ENCODE measurements around the gene BRAT1.
A peak's percentile ranks its signal among the peaks of the same experiment; 100 is the strongest.
"Not testable (repeated sequence)": the region's sequence is repeated elsewhere in the genome, so short reads cannot be mapped to it uniquely, and the experiment has no call there.

The BRAT1 gene

GRCh38 chr7:2568521-2569223 is 13.3 kb upstream of the BRAT1 start:
- no peak for TF ChIP-seq CTCF (conservative IDR thresholded peaks at IDR 0.05; ENCODE audit: low read depth, low read length)
- no peak overlapping the region for H3K4me3 ChIP-seq (ENCODE audit: low read depth, low read length)
- no peak for DNase-seq (ENCODE audit: low read depth)

- no peak overlapping the region for H3K4me3 ChIP-seq (ENCODE audit: low read depth, low read length)
- peak; percentile 82 for TF ChIP-seq CTCF (conservative IDR thresholded peaks at IDR 0.05; ENCODE audit: low read depth, low read length)
- peak; percentile 70 for DNase-seq (ENCODE audit: low read depth)
Measured at GRCh38 chr7:2567679-2568278, 12.5 kb upstream of the BRAT1 start.

- peak overlapping the region; percentile 48 for H3K4me3 ChIP-seq (ENCODE audit: low read depth, low read length)
- DNase-seq (ENCODE audit: low read depth): peak; percentile 68
- no peak for TF ChIP-seq CTCF (conservative IDR thresholded peaks at IDR 0.05; ENCODE audit: low read depth, low read length)
Measured at GRCh38 chr7:2566890-2567678, 11.8 kb upstream of the BRAT1 start.

GRCh38 chr7:2566348-2566889 is 11.1 kb upstream of the BRAT1 start:
- H3K4me3 ChIP-seq (ENCODE audit: low read depth, low read length): no peak overlapping the region
- no peak for TF ChIP-seq CTCF (conservative IDR thresholded peaks at IDR 0.05; ENCODE audit: low read depth, low read length)
- no peak for DNase-seq (ENCODE audit: low read depth)

- no peak overlapping the region for H3K4me3 ChIP-seq (ENCODE audit: low read depth, low read length)
- no peak for TF ChIP-seq CTCF (conservative IDR thresholded peaks at IDR 0.05; ENCODE audit: low read depth, low read length)
- peak; percentile 15 for DNase-seq (ENCODE audit: low read depth)
Measured at GRCh38 chr7:2564970-2565540, 9.7 kb upstream of the BRAT1 start.

GRCh38 chr7:2563955-2564354 is 8.6 kb upstream of the BRAT1 start:
- not testable (repeated sequence) for DNase-seq (ENCODE audit: low read depth); H3K4me3 ChIP-seq (ENCODE audit: low read depth, low read length)

Measured in choroid plexus epithelial cell (primary cell).